OCI-LY7 (cell line): ENCODE measurements around the gene C12orf75. TPM values are rescaled to one million over a fixed set of nuclear protein-coding genes. Genes with fewer than 3 reads are reported as not detected.

ENCODE experiments used
- BruUV-seq: library from RNA; stranded (reverse); fragments of 400-500 nt; replicated peaks from 2 replicates; lab custom pipeline; 2021; lab: Mats Ljungman, UMichigan
- CTCF ChIA-PET: fragments of 300-600 bp; sonication (Branson Sonifier 250); formaldehyde crosslinking; loops from one replicate; lab custom pipeline; 2022; ENCODE audit warnings: antibody characterized with exemption; ENCODE audit not compliant: unreplicated experiment; lab: Charles Lee
- POLR2A ChIA-PET: fragments of 300-600 bp; sonication (Branson Sonifier 250); formaldehyde crosslinking; loops from one replicate; lab custom pipeline; 2022; ENCODE audit warnings: antibody characterized with exemption; lab: Charles Lee
- DNase-seq: peaks from one replicate; pipeline ENCODE4 v3.0.0-alpha.2; 2015; ENCODE audit warnings: low spot score
- H2AFZ ChIP-seq: fragments of 200-600 bp; sonication (generic), shearing (Covaris generic); 2 replicates; pipeline ENCODE4 v1.6.1; 2014; ENCODE audit warnings: mild to moderate bottlenecking, antibody characterized with exemption, low read length, moderate library complexity
- H3K27ac ChIP-seq: fragments of 200-600 bp; sonication (generic); 2 replicates; pipeline ENCODE4 v1.5.1; 2014; ENCODE audit warnings: mixed run types, low read depth, mild to moderate bottlenecking, moderate library complexity, low read length, inconsistent platforms; ENCODE audit not compliant: poor library complexity, severe bottlenecking
- H3K36me3 ChIP-seq: fragments of 200-600 bp; sonication (generic); 2 replicates; pipeline ENCODE4 v1.6.1; 2014; ENCODE audit warnings: mild to moderate bottlenecking, antibody characterized with exemption, low read length, moderate library complexity, mixed read lengths; ENCODE audit not compliant: insufficient read depth
- H3K4me1 ChIP-seq: fragments of 200-600 bp; sonication (generic); 2 replicates; pipeline ENCODE4 v1.5.1; 2014; ENCODE audit warnings: mild to moderate bottlenecking, low read length; ENCODE audit not compliant: insufficient read depth, poor library complexity, severe bottlenecking
- H3K4me2 ChIP-seq: fragments of 200-600 bp; sonication (generic); 2 replicates; pipeline ENCODE4 v1.6.1; 2014; ENCODE audit warnings: mild to moderate bottlenecking, low read length
- H3K4me3 ChIP-seq: fragments of 200-600 bp; sonication (generic); 2 replicates; pipeline ENCODE4 v1.5.1; 2014; ENCODE audit warnings: mild to moderate bottlenecking, low read depth, low read length; ENCODE audit not compliant: poor library complexity, severe bottlenecking
- H3K79me2 ChIP-seq: fragments of 200-600 bp; sonication (generic); 2 replicates; pipeline ENCODE4 v1.6.1; 2016; ENCODE audit warnings: low read depth, mild to moderate bottlenecking, low read length, moderate library complexity, mixed read lengths; ENCODE audit not compliant: insufficient read depth
- H3K9me2 ChIP-seq: fragments of 200-600 bp; sonication (generic); 2 replicates; pipeline ENCODE4 v1.6.1; 2016; ENCODE audit warnings: mild to moderate bottlenecking, low read length, mixed read lengths; ENCODE audit not compliant: insufficient read depth
- H3K9me3 ChIP-seq: fragments of 200-600 bp; sonication (generic); 2 replicates; pipeline ENCODE4 v1.6.1; 2014; ENCODE audit warnings: mild to moderate bottlenecking, mixed run types, low read length, mixed read lengths
- H4K20me1 ChIP-seq: fragments of 200-600 bp; sonication (generic); 2 replicates; pipeline ENCODE4 v1.6.1; 2014; ENCODE audit warnings: mild to moderate bottlenecking, antibody characterized with exemption, low read length, moderate library complexity, mixed read lengths; ENCODE audit not compliant: insufficient read depth
- EZH2phosphoT487 ChIP-seq: fragments of 200-600 bp; sonication (generic); IDR thresholded peaks from 2 replicates; pipeline ENCODE4 v1.6.1; 2018; ENCODE audit warnings: low read depth, borderline replicate concordance, mild to moderate bottlenecking, mixed run types, antibody characterized with exemption, low read length, moderate library complexity, mixed read lengths
- intact Hi-C: fragments of 100-400 bp; cut with micrococcal nuclease; formaldehyde crosslinking; loops from one replicate; pipeline ENCODE4 v1.10.0; 2022; ENCODE audit not compliant: unreplicated experiment
- total RNA-seq, 2 experiments: library from RNA; depleted of rRNA in 1 of 2; stranded (reverse); fragments of >200 nt in 1 of 2; shearing (Covaris generic) in 1 of 2; gene quantifications; 2 replicates each; pipeline ENCODE4 v1.2.3, GENCODE V29; 2014 to 2022
- TF ChIP-seq, protein P1 (sequence below): fragments of 200-600 bp; sonication (generic); conservative IDR thresholded peaks from 2 replicates; pipeline ENCODE4 v1.5.1; 2014; ENCODE audit warnings: mild to moderate bottlenecking, antibody characterized with exemption, low read length, moderate library complexity, mixed read lengths

C12orf75 gene
- total RNA-seq, 2 experiments from 2014 or later = 147 to 505 TPM

DNA sequence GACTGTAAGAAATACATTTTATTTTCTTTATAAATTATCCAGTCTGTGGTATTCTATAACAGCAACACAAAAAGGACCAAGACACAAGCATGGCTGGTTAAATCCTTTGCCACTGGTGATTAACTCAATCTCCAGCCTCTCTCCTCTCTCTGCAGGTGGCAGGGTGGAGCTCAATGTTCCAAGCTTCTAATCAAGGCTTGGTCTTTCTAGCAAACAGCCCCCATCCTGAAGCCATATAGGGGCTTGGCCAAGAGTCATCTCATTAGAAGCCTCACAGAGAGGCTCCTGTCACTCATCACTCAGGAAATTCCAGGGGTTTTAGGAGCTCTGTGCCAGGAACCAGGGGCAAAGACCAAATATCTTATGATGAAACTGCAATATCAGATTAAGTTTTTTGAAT, 12.0 kb downstream of the C12orf75 start:
- Histone ChIP-seq H3K9me3 (peaks cover 26% of the 10 kb centered on the region), H3K36me3 (peaks cover 91% of the 10 kb centered on the region), H3K79me2 (peaks cover 100% of the 10 kb centered on the region), H3K4me2 (no peak overlapping the region), H3K27ac (no peak overlapping the region), H3K9me2 (no peaks in the 10 kb centered on the region), H3K4me1 (peaks cover 27% of the 10 kb centered on the region), H4K20me1 (no peaks in the 10 kb centered on the region), H2AFZ (no peak overlapping the region), H3K4me3 (no peak overlapping the region)
- no TSS peak for BruUV-seq
- intact Hi-C loops = no loop called here
- ChIA-PET POLR2A (interaction anchor here (1.2 to 1.4 kb wide), 2 partner anchors 11 to 12 kb away, joined by 4 read pairs; partner anchors contain the start of gene C12orf75), CTCF (no interaction called here)
- DNase-seq = no peak
- TF ChIP-seq, protein P1, sequence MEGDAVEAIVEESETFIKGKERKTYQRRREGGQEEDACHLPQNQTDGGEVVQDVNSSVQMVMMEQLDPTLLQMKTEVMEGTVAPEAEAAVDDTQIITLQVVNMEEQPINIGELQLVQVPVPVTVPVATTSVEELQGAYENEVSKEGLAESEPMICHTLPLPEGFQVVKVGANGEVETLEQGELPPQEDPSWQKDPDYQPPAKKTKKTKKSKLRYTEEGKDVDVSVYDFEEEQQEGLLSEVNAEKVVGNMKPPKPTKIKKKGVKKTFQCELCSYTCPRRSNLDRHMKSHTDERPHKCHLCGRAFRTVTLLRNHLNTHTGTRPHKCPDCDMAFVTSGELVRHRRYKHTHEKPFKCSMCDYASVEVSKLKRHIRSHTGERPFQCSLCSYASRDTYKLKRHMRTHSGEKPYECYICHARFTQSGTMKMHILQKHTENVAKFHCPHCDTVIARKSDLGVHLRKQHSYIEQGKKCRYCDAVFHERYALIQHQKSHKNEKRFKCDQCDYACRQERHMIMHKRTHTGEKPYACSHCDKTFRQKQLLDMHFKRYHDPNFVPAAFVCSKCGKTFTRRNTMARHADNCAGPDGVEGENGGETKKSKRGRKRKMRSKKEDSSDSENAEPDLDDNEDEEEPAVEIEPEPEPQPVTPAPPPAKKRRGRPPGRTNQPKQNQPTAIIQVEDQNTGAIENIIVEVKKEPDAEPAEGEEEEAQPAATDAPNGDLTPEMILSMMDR = no peak
- no peak for TF ChIP-seq EZH2phosphoT487

DNA sequence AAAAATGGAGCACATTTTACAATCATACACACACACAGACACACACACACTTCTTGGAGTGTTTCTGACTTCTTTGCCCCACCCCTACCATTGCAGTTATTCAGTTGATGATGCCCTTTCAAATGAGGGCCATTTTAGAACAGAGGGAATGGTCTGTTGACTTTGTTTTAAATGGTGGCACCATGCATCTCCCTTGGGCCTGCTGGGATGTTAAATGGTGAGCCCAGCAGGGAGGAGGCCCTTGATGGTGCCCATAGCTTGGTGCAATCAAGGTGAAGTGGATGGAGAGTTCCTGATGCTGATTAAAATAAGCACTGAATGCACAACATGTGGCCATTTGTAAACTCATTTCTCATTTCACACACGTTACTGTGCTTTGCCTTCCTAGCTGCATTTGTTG, 13.3 kb downstream of the C12orf75 start:
- H4K20me1 ChIP-seq = peaks cover 4% of the 10 kb centered on the region; the same call in 1 of the 2 replicates
- peaks cover 38% of the 10 kb centered on the region for H3K4me1 ChIP-seq
- TF ChIP-seq EZH2phosphoT487 = no peak
- TF ChIP-seq, protein P1 = no peak
- H3K9me2 ChIP-seq = no peaks in the 10 kb centered on the region
- ChIA-PET CTCF (interaction anchor here (1.5 kb wide), 1 partner anchor 9 kb away, joined by 4 read pairs; no protein-coding TSS in a partner anchor), POLR2A (interaction anchor here (0.6 kb wide), 1 partner anchor 15 kb away, joined by 4 read pairs; no protein-coding TSS in a partner anchor)
- peaks cover 100% of the 10 kb centered on the region for H3K79me2 ChIP-seq
- H3K27ac ChIP-seq = no peak overlapping the region
- peaks cover 24% of the 10 kb centered on the region for H3K9me3 ChIP-seq
- BruUV-seq = no TSS peak
- DNase-seq = no peak
- intact Hi-C loops = no loop called here
- no peak overlapping the region for H3K4me2 ChIP-seq
- no peak overlapping the region for H2AFZ ChIP-seq
- peaks cover 91% of the 10 kb centered on the region for H3K36me3 ChIP-seq
- H3K4me3 ChIP-seq = no peak overlapping the region

DNA sequence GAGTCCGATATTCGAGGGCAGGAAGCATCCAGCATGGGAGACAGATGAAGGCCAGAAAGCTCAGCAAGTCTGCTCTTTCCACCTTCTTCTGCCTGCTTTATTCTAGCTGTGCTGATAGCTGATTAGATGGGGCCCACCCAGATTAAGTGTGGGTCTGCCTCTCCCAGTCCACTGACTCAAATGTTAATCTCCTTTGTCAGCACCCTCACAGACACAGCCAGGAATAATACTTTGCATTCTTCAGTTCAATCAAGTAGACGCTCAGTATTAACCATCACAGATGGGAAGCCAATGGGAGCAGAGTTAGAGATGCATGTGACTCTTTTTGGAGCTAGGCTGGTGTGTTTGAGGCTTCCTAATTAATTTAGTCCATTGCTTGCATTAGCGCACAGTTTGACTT, 17.0 kb downstream of the C12orf75 start:
- intact Hi-C loops = no loop called here
- H3K4me2 ChIP-seq = peak overlapping the region; percentile 12; the same call in 1 of the 2 replicates
- no peaks in the 10 kb centered on the region for H3K9me2 ChIP-seq
- H3K4me3 ChIP-seq = no peak overlapping the region
- H2AFZ ChIP-seq = no peak overlapping the region
- BruUV-seq = no TSS peak
- H3K4me1 ChIP-seq = peaks cover 58% of the 10 kb centered on the region
- ChIA-PET CTCF (interaction anchor here (0.9 kb wide), 1 partner anchor 15 kb away, joined by 5 read pairs; no protein-coding TSS in a partner anchor), POLR2A (interaction anchor here (1.1 to 7.3 kb wide), 5 partner anchors 10 to 27 kb away, joined by 3 to 116 read pairs (median 7); partner anchors contain the start of gene C12orf75)
- TF ChIP-seq, protein P1 = no peak
- TF ChIP-seq EZH2phosphoT487 = no peak
- H3K79me2 ChIP-seq = peaks cover 100% of the 10 kb centered on the region
- no peak for DNase-seq
- peaks cover 91% of the 10 kb centered on the region for H3K36me3 ChIP-seq
- H4K20me1 ChIP-seq = peaks cover 8% of the 10 kb centered on the region; the same call in 1 of the 2 replicates
- no peak overlapping the region for H3K27ac ChIP-seq
- no peaks in the 10 kb centered on the region; the same call in 1 of the 2 replicates for H3K9me3 ChIP-seq
